ENCODE measurements around the gene SEMA7A.
A peak's percentile ranks its signal among the peaks of the same experiment; 100 is the strongest.

The SEMA7A gene

DNA sequence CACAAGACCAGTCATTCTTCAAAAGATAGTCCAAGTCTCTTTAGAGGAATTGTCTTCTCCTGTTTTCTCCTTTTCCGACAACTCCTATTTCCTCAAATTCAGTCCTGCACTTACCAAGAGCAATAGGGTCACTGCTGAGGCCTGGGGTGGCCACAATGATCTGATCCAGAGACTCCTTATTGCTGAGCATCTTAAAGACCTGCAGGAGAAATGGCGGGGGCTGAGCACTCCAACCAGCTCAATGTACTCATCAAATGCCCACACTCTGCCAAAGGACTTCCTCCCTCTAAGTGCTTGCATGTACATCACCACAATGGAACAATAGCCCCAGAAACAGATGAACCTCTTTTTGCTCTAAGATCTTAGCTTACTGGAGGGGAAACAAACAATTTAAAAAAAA is 17.6 kb upstream of the SEMA7A start:
- DNase-seq = no peak

DNA sequence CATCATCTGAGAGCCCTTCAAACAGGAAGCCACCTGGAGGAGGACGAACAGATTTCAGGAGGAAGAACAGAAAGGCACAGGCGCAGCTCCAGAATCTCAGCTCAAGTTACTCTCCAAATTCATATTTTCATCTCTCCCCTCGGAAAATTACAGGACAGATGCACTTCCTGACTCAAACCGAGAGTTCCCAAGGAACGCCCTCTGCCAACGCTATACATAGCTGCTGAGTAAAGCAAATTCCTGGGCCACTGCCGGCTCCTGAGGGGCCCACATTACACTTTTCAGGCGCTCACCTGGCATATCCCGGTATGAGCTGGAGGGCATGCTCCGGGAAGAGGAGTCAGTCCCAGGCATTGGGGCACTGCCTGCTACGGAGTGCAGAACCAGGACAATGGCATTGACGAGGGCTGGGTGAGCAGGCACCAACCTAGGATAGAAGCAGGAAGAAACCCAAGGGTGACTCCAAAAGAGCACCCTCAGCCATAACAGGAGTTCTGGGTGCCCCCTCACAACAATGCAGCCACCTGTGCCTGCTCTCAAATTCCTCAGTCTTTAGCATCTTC is 16.0 kb upstream of the SEMA7A start:
- DNase-seq = no peak

DNA sequence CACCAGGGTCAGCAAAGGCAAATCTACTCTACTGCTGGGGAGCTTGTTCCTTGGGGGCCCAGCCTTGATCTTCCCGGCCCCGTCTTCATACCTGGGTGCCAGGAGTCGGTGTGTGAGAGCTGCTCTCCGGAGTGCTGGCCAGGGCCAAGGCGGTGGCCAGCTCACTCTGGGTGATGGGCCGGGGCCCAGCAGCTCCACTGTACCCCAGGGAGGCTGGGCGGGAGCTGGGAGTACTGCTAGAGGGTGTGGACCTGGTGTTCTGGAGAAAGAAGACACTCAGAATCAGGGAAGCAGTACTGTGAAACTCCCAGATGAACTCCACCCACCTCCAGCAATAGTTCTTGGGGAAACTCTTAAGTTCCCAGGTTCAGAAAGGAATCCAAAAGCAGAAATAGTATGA is 15.3 kb upstream of the SEMA7A start:
- DNase-seq = no peak

DNA sequence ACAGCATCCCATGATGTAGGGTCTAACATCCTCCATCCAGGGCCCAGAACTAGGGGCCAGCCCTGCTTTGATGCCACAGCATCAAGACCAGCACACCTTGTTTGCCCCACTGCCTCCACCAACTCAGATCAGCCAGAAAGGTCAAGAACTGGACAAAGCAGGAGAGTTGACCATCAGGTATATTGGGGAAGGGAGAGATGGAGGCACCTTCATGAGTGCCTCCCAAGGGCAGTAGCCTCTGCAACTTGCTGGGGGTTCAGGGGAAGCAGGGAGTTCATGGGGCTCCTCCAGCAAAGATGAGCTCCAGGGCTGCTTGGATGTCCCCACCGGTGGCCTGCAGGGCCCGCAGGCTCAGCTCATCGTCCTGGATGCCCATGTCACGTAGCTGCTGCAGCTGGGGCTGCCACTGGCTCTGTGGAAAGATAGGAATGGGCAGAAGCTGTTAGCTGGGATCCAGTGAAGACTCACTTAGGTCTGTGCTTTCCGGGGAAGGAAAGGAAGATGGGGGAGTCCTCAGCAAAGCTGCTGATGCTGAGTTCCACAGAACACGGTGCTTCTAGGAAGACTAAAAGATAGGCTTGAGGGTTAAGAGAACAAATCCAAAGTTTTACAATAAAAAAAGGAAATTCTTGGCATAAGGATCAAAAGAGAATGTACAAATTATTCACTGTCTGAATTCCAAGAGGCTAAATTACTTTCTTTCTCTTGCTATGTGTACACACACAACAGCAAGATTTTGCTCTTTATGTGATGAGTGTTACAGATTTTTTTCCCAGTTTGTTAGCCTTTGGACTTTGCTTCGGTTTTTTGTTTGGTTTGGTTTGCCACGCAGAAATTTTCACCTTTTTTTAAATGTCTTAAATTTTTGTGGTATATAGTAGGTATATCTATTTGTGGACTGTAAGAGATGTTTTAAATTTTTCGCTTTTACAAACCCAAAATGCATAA is 12.3 kb upstream of the SEMA7A start:
- no peak for DNase-seq

DNA sequence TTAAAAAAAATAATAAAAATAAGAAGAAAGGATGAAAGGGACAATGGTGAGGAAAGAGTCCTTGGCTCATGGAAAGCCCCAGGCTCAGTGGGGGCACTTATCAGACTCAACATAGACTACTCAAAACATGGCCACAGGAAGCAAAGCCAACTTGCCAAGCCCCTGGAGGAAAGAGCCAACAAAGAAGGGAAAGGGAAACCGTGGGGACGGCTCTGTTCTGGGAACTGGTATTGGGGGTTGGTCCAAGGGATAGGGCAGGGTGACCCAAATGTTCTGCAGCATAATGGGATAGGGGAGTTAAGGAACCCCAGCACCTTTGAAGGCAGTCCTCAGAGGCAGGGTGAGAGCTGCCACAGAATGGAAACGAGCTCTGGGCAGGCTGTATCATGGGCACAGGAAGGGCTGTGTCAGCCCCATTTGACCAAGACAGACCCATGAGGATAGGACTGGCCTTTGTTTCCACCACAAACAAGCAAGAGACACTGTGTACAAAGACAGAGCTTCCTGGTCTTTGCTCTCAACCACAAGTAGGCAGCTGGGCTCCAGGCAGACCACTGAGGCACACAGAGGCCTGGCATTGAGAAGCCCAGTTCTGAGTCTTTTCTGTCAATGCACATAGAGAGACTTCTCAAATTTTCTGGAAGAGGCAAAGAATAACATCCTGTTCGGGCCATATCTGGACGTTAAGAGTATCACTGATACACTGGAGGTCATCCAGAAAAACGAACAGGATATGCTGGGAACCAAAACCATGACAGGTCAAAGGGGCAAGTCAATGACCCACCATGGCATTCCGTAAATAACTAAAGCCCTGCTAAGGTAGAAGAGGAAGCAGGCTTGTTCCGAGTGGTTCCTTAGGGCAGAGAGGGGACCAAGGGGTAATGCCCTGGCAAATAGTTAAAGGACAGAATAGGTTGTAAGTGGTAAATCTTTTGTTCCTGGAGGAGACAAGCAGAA is 10.6 kb upstream of the SEMA7A start:
- no peak for DNase-seq

DNA sequence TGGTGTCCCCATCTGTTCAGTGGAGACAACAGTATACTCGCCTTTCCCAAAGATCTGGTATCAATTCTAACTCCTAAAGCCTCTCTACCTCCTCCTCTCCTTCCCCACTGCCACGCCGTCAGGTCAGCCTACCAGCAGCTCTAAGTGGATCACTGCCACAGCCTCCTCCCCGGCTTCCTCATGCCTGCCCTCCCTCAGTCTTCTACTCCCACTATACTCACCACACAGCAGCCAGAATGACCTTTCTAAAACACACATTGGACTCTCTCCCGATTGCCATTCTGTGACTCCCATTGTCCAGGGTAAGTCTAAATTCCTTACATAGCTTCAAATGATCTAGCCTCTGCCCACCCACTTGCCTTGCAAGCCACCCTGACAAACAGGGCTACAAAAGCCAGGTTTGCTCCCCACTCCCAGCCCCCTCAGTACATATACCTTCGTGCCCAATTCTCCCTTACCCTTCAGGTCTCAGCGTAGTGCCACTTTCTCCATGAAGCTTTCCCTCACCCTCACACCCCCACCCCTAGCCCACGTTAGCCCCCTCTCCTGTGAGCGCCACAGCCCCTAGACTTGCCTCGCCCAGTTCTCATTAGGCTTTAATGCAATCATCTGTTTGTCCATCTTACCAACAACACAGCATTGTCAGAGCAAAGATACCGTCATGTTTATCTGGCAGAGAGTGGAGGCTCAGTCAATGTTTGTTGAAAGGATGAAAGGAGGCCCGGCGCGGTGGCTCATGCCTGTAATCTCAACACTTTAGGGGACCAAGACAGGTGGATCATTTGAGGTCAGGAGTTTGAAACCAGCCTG is 9.5 kb upstream of the SEMA7A start:
- no peak for DNase-seq

DNA sequence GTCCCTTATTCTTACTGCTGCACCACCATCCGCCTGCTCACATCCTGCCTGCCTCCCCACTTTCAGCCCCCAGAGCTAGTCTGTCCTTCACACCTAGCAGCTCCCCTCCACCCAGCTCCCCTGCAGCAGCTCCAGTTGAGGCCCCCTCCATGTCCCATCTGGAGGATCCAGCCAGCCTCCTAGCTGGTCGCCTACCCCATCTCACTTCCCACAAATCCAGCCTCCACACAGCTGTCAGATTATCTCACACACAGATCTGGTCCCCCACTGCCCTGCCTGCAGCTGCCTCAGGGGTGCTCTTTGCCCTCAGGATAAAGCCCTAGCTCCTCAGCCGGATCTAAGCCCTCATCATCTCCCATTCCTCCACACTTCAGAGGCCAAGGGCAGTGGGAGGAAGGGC is 8.8 kb upstream of the SEMA7A start:
- no peak for DNase-seq

DNA sequence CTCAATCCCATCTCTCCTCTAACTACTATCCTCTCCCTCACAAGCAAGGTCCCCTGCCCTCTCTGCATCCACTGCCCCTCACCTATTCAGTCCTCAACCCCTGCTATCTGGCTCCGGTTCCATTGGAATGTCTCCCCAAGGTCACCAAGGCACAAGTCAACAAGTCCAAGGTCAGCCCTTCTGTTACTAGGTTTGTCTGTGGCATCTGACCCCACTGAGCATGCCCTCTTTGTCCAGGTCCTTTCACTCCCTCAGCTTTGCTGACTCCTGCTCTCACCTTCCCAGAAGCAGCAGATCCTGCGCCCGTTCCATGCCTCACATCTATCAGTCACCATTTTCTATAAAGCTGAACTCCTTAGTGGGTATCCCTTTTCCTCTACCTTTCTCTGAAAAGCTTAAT is 8.3 kb upstream of the SEMA7A start:
- DNase-seq = no peak

DNA sequence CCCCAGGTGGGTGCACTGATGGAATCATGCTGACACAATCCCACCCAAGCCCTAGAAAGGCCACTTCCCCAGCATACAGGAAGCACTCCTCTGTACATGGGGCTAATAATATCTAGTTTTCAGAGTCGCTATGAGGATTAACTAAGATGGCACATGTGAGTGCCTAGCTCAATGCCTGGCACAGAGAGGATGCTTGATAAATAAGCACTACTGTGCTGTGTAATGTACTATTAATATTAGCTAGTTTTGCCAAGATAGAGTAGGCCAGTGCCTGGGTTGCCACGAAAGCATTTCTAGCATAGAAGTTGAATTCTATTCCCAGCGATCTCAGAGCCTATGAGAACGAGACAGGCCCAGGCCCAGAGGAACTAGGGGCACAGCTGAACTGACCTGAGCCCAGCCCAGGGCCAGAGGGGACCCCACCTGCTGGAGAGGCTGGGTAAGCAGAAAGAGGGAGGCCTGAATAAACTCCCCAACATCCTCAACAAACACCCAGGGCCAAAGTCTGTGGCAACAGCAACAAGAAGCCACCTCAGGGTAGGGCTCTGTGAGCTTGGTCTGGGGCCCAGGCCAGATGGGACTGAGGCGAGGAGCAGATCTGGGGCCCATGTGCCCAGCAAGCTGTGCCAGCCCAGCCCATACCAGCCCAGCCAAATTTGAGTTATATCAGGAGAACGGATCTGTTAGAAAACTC is 7.6 kb upstream of the SEMA7A start:
- no peak for DNase-seq

DNA sequence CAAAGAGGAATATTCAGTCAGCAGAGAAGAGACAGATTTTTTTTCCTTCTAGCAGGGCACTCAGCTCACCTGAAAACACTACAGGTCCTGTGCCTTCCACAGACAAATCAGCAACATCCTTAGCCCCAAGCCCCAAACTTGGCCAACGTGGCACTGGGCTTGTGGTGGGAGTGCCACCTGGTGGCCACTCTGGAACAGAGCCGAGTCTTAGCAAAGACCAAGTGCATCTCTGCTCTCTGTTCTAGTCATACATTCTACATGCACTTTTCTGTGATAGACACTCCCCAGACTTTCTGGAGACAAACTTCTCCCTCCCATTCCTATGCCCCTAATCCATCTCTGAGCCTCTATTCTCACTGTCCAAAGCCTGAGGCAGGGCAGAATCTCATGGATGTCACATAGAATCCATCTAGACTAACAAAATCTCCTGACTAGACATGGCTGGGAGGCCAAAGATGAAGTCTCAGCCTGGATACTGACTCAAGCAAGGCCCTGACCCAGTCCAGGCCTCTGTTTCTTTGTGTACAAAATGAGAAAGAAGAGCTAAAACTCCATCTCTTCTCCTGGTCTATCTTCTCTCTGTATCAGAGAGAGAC is 5.1 kb upstream of the SEMA7A start:
- DNase-seq = peak; percentile 85

DNA sequence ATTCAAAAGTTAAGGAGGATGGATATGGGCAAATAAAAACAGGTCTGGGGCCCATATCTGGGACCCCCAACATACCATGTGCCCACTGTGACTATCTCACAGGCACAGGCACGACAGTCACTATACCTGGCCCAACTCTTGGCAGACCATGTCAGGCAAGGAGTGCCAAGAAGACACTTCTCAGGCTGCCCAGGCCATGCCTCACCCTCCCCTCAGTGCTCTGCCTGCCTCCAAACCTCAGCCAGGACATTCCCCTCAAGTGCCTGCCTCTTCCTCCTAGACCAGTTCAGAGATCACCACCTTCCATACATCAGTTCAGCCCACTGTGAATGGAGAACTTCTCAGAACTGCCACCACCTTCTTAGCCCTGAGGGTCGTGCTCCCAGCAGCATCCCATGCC is 4.4 kb upstream of the SEMA7A start:
- no peak for DNase-seq

DNA sequence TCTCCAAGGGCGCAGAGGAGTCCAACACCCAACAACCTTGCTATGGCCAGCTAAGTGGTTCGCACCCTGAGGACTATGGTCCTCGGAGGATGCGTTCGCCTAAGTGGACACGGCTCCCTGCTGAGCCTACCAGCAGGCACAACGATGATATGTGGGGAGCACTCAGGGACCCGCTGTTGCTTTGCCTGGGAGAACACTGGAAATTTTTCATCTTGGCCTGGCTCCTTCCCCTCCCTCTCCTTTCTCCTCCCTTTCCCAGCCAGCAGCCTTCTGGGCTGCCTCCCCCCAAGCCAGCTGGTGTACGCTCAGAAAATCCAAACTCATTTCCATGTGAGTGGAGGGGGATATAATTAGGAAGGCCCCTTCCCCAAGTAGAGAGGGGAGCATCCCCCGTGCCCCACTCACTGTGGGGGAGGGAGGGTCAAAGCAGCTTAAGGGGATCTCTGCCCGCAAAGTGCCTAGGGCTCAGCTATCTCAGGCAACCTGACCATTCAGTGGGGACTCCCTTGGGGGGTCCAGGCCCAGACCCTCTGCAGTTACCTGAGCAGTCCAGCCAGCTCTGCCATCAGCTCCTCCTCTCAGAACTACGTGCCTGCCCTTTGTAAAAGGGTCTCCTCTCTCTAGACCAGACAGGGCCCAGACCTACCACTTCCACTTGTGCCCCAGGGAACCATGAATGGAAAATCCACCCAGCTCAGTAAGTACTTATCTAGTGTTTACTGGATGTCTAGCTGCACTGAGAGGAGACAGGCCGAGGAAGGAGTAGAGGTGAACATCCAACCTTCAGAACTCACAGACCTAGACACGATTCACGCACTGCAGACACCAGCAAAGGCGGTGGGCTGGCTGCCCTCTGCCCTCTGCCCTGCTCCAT is 742 bp upstream of the SEMA7A start:
- no peak for DNase-seq

DNA sequence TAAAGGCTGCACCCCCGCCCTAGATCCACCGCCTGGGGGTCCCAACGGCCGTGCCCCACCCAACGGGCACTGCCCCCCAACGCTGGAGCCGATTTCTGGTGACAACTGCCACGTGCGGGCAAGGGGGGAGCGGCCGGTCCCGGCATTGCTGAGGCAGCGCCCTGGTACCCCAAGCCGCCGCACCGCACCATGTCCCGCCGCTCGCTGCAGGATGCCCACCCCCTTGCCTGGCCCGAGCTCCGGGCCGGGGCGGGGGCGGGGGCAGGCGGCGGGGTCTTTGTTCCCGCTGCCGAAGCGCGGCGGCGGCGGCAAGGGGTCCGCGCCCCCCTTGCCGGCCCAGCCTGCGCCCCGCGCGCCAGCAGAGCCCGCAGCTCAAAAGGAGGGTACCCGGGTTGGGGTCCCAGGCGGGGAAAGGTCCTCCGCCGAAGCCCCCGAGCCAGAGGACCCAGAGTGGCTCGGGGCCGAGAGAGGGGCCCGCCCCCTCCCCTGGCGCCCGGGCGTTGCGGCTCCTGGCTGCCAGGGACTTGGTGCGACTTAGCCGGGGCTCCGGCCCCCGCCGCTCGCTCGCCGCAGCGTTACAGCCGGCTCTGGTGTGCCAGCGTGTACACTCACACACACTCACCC is 678 bp downstream of the SEMA7A start:
- DNase-seq = no peak

DNA sequence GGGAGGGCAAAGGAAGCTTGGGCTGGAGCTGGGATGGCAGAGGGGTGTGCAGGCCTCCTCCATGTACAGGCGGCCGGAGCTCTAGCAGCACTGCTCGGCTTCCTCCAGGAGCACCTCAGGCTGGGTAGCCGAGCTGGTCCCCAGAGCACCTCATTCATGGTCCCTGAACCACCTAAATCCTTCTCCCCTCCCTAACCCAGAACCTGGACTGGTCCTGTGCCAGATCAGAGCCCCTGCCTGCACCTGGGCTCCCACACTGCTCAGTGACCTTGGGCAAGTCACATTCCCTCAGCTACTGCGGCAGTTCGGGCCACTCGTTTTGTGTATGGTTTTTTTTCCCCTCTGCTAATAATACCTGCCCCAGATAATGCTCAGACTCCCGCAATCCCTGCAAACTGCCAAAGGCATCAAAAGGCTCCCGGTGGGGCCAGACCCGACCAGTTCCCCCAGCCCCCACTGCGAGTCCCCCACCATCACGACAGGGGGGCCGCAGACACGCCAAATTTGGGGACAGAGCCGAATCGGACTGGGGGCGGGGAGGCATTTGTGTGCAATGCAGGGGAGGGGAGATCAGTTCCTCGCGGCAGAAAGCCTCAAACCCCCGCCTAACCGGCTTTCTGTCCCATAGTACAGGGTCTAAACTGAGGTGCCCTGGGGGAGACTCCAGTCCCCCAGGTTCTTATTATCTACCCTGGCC is 1.3 kb downstream of the SEMA7A start:
- no peak for DNase-seq

DNA sequence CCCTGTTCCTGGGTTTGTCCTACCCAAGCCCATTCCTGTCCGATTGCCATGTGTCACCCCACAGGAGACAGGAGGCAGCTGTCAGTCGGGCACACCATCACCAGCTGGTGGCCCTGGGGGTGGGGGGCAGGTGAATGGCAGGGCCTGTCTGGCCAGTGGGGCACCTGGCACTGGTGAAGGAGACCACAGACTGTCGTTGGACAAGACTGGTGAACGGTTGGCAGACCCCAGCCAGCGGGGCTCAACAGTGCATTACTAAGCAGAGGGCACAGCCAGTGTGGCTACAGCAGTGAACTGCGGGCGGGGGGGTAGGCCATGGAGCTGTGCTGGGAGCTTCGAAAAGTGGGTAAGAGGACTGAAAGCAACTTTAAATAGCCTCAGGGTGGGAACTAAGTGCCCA is 2.1 kb downstream of the SEMA7A start:
- DNase-seq = peak; percentile 52

DNA sequence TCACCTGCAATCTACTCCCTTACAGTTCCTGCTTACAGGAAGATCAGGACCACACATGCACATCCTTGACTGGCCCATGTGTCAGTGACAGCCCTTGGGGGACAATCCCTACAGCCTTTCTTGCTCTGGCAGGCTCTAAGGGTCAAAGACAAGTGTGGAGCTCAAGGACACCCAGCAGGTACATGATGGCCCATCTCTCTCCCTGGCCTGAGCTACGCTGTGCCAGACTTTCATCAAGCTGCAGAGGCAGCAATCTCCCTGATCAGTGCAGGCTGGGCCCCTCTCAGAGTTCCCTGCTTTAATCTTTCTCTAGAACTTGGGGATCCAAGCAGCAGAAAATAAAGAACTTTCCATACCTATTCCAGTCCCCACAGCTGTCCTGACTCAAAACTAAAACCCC is 2.6 kb downstream of the SEMA7A start:
- DNase-seq = no peak

DNA sequence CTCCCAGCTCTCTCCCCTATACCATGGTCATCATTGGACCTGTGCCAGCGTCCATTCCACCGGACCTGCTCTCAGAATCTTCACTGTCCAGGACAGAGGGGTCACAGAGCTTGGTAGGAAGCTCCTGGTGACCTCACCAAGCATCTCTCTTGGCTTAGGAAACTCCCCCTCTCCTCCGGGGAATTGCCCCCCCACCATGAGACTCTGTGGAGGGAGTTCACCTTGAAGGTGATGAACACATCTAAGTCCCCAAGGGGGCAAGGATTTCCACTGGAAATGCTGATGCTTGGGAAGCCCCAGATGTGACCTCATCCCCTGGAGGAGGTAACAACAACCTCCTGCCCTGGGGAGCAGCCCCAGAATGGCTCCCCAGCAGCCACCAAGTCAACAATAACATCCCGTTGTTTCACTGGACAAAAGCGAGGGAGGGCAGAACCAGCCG is 3.2 kb downstream of the SEMA7A start:
- DNase-seq = no peak

DNA sequence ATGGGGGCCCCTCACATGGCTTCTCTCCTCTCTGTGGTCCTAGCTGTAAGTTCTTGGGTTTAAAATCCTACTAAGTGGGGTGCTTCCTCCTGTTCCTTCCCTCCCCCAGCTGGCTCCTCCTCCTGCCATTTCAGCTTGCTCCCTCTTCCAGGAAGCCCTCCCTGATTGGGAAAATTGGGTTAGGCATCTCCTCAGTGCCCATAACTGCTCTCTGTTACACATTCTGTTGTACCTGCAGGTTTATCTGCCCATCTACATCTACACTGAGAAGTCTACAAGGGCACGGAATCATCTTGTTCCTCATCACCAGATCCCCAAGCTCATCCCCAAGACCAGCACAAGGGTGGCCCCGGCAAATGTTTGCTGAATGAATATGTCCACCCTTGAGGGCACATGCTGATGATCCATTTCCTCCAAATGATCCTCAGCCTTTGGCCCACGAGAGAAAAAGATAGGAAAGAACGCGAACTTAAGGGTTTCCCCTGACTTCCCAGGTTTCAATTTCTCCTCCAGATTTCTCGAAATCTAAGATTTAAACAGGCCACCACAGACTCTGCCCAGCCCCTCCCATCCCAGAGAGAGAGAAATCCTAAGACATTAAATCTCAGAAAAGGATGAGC is 3.9 kb downstream of the SEMA7A start:
- DNase-seq = no peak
